GM19328 (cell line): Measurements from ENCODE around the gene ABCF3.

Source experiments
- ATAC-seq: cut with Tn5 transposase; IDR thresholded peaks from one replicate; pipeline ENCODE4 v1.9.1; 2021; ENCODE audit warnings: mild to moderate bottlenecking, moderate library complexity; ENCODE audit not compliant: unreplicated experiment

ABCF3 gene

DNA sequence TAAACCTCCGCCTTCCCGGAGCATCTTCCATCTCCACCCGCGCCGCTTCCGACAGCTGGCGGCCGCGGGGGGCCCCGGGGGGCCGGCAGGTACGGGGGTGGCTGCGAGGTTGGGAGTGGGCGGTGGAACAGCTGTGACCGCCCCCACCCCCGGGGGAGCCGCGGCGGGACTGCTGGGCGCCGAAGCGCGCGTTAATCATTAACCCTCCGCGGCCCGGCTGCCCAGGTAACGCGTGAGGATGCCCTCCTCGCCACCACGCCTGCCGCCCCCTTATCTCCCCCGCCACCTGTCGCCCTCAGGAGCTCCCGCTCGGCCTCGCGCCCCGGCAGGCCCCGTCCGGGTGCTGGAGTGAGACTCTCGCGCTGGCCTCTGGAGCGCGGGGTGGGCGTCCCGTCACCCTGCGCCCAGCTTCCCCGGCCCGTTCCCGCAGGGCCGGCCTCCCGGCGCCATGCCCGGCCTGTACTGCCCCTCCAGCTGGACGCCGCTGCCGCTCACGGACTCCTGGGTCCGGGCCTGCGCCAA, 44.1 kb downstream of the ABCF3 start:
- ATAC-seq, result no peak

DNA sequence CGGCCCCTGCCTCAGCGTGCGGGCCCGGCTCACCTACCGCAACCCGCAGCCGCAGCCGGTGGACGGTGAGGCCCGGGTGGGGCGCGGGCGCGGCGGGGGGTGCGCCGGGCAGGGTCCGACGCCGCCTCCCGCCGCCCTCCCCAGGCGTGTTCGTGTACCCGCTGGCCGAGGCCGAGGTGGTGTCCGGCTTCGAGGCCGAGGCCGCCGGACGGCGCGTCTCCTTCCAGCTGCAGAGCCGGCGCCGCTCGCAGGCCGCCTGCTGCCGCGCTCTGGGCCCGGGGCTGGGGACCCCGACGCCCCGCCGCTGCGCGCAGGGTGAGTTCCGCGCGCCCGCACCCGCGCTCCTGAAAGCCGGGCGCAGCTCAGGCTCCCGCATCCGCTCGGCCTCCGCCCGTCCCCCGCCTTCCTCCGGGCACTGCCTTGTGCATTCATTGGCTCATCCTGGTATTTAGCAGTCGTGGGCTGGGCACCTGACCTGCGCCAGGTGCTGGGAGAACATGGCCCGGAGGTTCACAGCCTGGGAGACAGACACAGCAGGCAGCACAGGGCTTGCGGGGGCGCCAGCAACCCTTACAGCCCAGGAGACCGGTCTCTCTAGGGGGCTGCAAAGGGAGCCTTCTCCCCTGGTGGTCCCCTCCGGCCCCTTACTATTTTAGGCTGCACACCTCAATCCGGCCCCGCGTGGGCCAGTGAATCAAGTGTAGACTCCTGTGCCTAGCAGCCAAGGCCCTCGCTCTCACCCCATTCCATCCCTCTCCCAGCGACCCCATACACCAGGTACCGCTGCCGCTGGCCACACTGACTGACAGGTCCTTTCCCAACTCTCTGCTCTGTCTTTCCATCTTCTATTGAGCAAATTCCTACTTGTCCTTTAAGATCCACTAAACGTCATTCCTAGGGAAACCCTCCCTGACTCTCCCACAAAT, 44.9 kb downstream of the ABCF3 start:
- ATAC-seq, result no peak

DNA sequence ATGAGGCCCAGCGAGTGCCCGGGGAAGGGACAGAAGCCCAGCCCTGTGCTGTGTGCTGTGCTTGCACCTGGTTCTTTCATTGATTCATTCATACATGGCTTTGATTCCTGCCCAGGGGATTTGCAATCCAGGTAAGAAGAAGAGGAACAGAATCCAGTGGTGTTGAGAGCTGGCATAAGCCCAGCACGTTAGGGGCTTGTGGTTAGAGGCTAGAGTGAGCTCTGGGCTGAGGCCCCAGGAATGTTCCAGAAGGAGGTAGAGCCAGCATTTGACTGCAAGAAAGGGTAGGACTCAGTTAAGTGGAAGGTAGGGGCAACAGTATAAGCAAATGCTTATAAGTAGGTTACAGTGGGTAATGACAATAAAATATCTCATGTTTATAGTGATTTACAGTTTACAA, 45.7 kb downstream of the ABCF3 start:
- no peak for ATAC-seq

DNA sequence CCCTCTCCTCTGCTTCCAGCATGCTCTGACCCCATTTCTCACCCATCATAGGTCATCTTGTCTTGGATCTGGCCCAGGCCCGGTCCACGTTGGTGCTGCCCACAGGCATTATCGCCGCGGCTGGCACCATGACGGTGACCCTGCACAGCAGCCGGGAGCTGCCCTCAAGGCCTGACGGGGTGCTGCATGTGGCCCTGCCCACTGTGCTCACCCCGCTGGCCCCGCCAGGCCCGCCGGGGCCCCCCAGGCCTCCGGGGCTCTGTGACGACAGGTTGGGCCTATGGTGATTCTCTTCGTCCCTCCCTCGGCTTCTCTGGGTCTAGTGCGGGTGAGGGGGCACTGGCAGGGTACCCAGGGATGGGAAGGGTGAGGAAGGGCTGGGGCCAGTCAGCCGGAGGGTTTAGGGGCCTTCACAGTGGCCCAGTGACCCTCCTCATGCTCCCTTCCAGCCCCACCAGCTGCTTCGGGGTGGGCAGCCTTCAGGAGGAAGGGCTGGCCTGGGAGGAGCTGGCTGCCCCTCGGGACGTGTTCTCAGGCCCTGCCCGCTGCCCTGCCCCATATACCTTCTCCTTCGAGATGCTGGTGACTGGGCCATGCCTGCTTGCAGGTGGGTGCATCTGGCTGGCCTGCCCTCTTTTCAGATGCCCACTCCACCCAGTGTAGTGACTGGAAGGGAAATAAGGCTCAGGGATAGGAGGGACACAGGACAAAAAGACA, 47.3 kb downstream of the ABCF3 start:
- no peak for ATAC-seq

DNA sequence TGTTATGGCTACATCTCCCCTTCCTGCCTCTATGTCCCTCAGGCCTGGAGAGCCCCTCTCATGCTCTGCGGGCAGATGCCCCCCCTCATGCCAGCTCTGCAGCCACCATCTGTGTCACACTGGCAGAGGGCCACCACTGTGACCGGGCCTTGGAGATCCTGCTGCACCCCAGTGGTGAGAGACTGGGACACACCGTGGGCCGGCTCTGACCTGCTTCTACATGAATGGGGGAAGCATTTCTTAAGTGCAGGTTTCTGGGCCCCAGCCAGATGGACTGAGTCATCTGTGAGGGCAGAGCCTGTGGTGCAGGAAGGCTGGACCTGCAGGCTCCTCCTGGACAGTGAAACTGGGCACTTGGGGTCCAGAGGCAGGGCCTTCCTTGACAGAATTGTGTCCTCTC, 48.2 kb downstream of the ABCF3 start:
- no peak for ATAC-seq

DNA sequence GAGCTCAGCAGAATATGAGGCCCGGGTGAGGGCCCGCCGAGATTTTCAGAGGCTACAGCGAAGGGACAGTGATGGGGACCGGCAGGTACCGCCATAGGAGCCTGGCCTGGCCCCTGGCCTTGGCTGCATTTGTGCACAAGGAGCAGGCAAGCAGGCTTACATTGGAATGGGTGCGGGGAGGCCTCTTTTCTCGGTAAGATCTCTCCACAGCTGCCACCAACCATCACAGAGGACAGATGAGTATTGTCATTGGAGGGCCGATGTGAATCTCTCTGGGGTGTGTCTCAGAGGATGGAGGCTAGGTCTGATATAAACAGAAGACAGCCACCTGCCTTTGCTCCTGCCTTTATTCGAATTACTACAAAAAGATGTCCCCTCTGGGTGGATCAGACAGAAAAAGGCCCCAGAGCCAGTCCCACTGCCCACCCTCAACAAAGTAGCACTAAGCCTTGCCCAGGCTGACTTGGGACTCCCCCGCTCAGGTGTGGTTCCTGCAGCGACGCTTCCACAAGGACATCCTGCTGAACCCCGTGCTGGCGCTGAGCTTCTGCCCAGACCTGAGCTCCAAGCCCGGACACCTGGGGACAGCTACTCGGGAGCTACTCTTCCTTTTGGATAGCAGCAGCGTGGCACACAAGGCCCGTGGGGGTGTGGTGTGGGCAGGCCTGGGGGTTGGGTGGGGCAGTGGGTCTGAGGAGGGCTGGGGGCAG, 48.8 kb downstream of the ABCF3 start:
- no peak for ATAC-seq

DNA sequence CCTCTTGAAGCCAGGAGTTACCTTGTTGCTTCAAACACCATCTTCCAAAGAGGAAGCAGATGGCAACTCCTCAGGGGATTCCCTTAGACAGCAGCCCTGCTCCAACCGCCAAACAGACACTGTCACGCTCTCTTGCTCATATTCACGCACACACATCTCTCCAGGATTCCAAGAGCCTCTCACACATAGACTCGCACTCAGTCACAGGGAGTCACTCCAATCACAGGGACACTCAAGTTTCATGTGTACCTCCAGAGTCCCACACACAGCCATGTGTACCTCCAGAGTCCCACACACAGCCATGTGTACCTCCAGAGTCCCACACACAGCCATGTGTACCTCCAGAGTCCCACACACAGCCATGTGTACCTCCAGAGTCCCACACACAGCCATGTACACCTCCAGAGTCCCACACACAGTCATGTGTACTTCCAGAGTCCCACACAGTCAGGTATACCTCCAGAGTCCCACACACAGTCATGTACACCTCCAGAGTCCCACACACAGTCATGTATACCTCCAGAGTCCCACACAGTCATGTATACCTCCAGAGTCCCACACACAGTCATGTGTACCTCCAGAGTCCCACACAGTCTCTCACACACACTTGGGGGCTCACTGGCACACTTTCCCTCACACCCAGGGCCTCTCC, 49.5 kb downstream of the ABCF3 start:
- ATAC-seq, result no peak

DNA sequence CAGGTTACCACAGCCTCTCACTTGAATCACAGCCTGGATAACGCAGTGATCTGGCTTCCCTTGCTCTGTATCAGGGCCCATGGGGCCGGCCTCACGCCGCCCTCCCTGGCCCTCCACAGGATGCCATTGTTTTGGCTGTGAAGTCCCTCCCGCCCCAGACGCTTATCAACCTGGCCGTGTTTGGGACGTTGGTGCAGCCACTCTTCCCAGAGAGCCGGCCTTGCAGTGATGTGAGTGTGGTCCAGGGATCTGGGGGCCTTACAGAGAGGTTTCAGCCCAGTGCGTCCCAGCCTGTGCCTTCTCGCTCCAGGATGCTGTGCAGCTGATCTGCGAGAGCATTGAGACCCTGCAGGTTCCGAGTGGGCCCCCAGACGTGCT, 50.0 kb downstream of the ABCF3 start:
- ATAC-seq, result no peak

DNA sequence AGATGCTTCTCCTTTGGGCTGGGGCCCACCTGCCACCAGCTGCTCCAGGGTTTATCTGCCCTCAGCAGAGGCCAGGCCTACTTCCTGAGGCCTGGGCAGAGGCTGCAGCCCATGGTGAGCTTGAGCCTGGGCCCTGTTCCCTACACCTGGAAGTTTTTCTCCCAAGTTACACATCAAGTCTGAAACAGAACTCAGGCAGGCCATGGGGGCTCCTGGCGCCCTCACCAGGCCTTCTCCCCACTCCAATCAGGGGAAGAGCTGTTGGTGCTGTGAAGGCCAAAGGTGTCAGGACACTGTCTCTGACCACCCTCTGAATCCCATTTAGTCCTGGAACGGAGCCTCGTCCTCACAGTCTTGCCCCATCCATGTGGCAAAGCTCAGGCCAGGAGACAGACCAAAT, 50.6 kb downstream of the ABCF3 start:
- no peak for ATAC-seq

DNA sequence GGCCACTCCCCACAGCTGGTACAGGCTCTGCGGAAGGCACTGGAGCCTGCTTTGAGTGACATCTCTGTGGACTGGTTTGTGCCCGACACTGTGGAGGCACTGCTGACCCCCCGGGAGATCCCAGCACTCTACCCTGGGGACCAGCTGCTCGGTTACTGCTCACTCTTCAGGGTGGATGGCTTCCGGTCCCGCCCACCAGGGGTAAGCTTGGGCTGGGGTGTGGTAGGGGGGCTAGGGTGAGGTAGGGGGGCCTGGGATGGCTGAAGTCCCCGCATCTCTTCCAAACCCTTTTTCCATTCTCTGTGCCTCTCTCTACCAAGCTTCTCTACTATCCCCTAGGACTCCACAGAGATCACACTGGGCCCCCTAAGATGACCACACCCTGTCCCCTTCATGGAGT, 51.2 kb downstream of the ABCF3 start:
- no peak for ATAC-seq

DNA sequence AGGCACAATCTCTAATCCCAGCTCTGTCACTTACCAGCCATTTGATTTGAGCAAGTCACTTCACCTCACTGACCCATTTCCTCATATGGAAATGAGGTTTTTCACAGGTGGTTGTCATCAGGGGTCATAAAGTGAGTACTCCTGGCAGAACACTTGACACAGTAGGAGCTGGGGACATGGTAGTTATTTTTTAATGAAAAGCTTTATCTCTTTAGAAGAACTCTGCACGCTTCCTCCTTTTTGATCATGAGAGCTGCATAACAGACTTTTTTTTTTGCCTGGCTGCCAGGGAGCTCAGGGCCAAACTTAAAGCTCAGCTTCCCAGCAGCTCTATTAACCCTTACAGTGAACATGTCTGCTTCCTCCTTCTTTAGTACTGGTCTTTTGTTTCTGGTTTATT, 51.8 kb downstream of the ABCF3 start:
- no peak for ATAC-seq

DNA sequence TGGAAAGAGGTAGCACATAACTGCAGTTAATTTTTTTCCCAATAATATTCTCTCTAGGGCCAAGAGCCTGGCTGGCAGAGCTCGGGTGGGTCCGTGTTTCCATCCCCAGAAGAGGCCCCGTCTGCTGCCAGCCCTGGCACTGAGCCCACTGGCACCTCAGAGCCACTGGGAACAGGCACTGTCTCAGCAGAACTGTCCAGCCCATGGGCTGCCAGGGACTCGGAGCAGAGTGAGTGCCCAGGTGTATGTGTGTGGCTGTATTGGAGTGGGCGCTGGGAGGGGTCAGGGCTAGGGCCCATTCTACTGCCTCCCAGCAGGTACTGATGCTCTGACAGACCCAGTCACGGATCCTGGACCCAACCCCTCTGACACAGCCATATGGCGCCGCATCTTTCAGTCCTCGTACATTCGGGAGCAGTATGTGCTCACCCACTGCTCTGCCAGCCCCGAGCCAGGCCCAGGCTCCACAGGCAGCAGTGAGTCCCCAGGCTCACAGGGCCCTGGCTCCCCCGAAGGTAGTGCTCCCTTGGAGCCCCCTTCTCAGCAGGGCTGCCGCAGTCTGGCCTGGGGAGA, 52.3 kb downstream of the ABCF3 start:
- no peak for ATAC-seq

DNA sequence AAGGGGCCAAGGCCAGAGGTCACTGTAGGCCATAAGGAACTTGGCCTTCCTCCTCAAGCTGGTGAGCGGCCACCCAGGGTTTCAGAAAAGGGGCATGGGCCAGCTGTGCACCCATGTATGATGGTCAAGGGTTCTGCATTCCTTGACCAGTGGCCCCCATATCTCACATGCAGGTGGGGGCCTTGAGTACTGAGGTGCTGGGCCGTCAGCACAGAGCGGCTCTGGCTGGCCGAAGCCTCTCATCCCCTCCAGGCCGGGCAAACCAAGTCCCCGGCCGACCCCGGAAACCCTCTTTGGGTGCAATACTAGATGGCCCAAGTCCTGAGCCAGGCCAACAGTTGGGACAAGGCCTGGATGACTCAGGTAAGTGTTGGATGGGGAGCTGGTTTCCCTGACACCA, 53.2 kb downstream of the ABCF3 start:
- no peak for ATAC-seq

DNA sequence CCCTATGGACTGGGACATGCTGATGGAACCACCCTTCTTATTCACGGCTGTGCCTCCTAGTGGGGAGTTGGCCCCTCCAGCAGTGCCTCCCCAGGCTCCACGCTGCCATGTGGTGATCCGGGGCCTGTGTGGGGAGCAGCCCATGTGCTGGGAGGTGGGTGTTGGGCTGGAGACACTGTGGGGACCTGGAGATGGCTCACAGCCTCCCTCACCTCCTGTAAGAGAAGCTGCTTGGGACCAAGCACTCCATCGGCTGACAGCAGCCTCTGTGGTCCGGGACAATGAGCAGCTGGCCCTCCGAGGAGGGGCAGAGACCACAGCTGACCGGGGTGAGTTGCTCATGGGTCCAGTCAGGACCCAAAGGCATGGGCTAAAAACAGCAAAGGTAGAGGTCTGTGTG, 53.7 kb downstream of the ABCF3 start:
- no peak for ATAC-seq

DNA sequence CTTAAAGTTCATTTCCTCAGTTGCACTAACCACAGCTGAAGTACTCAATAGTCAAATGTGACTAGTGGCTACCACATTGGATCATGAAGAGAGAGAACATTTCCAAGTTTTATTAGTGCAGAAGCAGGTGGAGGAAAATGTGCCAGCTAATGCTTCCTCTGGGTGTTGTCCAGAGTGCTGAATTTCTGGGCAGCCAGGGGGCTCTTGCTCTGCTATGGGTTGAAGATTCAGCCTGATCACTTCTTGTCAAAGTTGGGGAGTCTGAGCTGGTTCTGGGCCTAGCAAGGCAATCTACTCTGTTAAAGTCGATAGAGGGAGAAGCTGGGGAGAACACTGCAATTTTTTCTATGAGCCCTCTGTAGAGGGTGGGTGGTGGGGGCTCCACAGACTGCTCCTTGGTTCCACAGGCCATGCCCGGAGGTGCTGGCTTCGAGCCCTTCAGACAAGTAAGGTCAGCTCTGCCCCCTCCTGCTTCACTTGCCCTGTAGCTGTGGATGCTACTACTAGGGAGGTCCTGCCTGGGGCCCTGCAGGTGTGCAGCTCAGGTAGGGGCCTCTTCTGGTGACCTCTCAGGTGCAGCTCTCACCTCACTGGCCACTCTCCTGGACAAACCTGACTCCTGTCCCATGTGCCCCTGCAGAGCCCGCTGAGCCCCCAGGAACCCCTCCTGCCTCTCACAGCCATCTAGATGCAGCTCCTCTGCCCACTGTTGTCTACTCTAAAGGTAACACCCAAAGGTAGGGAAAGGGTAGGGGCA, 54.6 kb downstream of the ABCF3 start:
- no peak for ATAC-seq

DNA sequence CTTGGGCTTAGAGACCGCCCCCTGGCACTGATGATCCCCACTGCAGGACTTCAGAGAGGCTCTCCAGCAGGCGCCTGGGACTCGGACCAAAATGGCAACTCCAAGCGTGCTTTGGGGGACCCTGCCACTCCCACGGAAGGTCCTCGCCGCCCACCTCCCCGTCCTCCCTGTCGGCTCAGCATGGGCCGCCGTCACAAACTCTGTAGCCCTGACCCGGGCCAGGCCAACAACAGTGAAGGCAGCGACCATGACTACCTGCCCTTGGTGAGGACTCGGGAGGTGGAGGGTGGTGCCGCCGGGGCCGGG, 55.1 kb downstream of the ABCF3 start:
- no peak for ATAC-seq

DNA sequence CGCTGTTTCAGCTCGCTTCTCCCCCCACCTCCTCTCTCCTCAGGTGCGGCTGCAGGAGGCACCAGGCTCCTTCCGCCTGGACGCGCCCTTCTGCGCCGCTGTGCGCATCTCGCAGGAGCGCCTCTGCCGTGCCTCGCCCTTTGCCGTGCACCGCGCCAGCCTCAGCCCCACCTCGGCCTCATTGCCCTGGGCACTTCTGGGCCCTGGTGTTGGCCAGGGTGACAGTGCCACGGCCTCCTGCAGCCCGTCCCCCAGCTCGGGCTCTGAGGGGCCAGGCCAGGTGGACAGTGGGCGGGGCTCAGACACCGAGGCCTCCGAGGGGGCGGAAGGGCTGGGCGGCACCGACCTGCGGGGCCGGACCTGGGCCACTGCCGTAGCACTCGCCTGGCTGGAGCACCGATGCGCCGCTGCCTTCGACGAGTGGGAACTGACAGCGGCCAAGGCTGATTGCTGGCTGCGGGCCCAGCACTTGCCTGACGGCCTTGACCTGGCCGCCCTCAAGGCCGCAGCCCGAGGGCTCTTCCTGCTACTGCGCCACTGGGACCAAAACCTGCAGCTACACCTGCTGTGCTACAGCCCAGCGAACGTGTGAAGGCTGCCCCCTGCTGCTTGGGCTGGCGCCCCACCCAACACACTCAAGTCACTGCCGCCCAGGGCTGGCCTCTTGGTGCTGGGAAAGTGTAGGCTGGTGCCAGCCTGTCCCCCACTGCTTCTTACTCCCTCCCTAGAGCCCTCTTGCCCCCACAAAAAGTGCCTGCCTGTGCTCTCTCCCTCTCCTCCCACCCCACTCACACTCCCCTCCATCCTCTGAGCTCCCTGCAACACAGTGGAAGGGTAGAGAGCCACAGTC, 55.7 kb downstream of the ABCF3 start:
- no peak for ATAC-seq

DNA sequence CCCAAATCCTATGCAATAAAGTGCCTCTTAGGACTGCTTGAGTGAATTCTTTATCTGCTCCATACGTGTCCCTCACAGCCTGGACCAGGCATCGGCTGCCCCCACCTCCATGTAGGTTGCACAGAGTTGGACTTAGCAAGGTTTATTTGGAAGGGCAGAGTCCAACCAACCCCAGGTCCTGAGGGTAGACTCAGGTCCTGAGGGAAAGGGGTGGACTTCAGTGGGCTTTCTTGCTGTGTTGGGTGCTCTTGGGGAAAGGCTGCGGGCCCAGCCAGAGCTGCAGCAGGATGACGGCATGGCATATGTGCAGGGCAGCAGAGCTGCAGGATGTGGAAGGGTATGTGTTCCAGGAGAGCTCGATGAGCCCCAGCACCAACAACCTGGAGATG, 56.3 kb downstream of the ABCF3 start:
- no peak for ATAC-seq
